OCI-LY7 (cell line): Measurements from ENCODE around the gene TMEM272. TPM values are rescaled to one million over a fixed set of nuclear protein-coding genes. Genes with fewer than 3 reads are reported as not detected.

Source experiments
- BruUV-seq: library from RNA; stranded (reverse); fragments of 400-500 nt; replicated peaks from 2 replicates; lab custom pipeline; 2021; lab: Mats Ljungman, UMichigan
- CTCF ChIA-PET: fragments of 300-600 bp; sonication (Branson Sonifier 250); formaldehyde crosslinking; loops from one replicate; lab custom pipeline; 2022; ENCODE audit warnings: antibody characterized with exemption; ENCODE audit not compliant: unreplicated experiment; lab: Charles Lee
- POLR2A ChIA-PET: fragments of 300-600 bp; sonication (Branson Sonifier 250); formaldehyde crosslinking; loops from one replicate; lab custom pipeline; 2022; ENCODE audit warnings: antibody characterized with exemption; lab: Charles Lee
- DNase-seq: peaks from one replicate; pipeline ENCODE4 v3.0.0-alpha.2; 2015; ENCODE audit warnings: low spot score
- H2AFZ ChIP-seq: fragments of 200-600 bp; sonication (generic), shearing (Covaris generic); 2 replicates; pipeline ENCODE4 v1.6.1; 2014; ENCODE audit warnings: mild to moderate bottlenecking, antibody characterized with exemption, low read length, moderate library complexity
- H3K27ac ChIP-seq: fragments of 200-600 bp; sonication (generic); 2 replicates; pipeline ENCODE4 v1.5.1; 2014; ENCODE audit warnings: mixed run types, low read depth, mild to moderate bottlenecking, moderate library complexity, low read length, inconsistent platforms; ENCODE audit not compliant: poor library complexity, severe bottlenecking
- H3K36me3 ChIP-seq: fragments of 200-600 bp; sonication (generic); 2 replicates; pipeline ENCODE4 v1.6.1; 2014; ENCODE audit warnings: mild to moderate bottlenecking, antibody characterized with exemption, low read length, moderate library complexity, mixed read lengths; ENCODE audit not compliant: insufficient read depth
- H3K4me1 ChIP-seq: fragments of 200-600 bp; sonication (generic); 2 replicates; pipeline ENCODE4 v1.5.1; 2014; ENCODE audit warnings: mild to moderate bottlenecking, low read length; ENCODE audit not compliant: insufficient read depth, poor library complexity, severe bottlenecking
- H3K4me2 ChIP-seq: fragments of 200-600 bp; sonication (generic); 2 replicates; pipeline ENCODE4 v1.6.1; 2014; ENCODE audit warnings: mild to moderate bottlenecking, low read length
- H3K4me3 ChIP-seq: fragments of 200-600 bp; sonication (generic); 2 replicates; pipeline ENCODE4 v1.5.1; 2014; ENCODE audit warnings: mild to moderate bottlenecking, low read depth, low read length; ENCODE audit not compliant: poor library complexity, severe bottlenecking
- H3K79me2 ChIP-seq: fragments of 200-600 bp; sonication (generic); 2 replicates; pipeline ENCODE4 v1.6.1; 2016; ENCODE audit warnings: low read depth, mild to moderate bottlenecking, low read length, moderate library complexity, mixed read lengths; ENCODE audit not compliant: insufficient read depth
- H3K9me2 ChIP-seq: fragments of 200-600 bp; sonication (generic); 2 replicates; pipeline ENCODE4 v1.6.1; 2016; ENCODE audit warnings: mild to moderate bottlenecking, low read length, mixed read lengths; ENCODE audit not compliant: insufficient read depth
- H3K9me3 ChIP-seq: fragments of 200-600 bp; sonication (generic); 2 replicates; pipeline ENCODE4 v1.6.1; 2014; ENCODE audit warnings: mild to moderate bottlenecking, mixed run types, low read length, mixed read lengths
- H4K20me1 ChIP-seq: fragments of 200-600 bp; sonication (generic); 2 replicates; pipeline ENCODE4 v1.6.1; 2014; ENCODE audit warnings: mild to moderate bottlenecking, antibody characterized with exemption, low read length, moderate library complexity, mixed read lengths; ENCODE audit not compliant: insufficient read depth
- CTCF ChIP-seq: fragments of 200-600 bp; sonication (generic); conservative IDR thresholded peaks from 2 replicates; pipeline ENCODE4 v1.5.1; 2014; ENCODE audit warnings: mild to moderate bottlenecking, antibody characterized with exemption, low read length, moderate library complexity, mixed read lengths
- EZH2phosphoT487 ChIP-seq: fragments of 200-600 bp; sonication (generic); IDR thresholded peaks from 2 replicates; pipeline ENCODE4 v1.6.1; 2018; ENCODE audit warnings: low read depth, borderline replicate concordance, mild to moderate bottlenecking, mixed run types, antibody characterized with exemption, low read length, moderate library complexity, mixed read lengths
- intact Hi-C: fragments of 100-400 bp; cut with micrococcal nuclease; formaldehyde crosslinking; loops from one replicate; pipeline ENCODE4 v1.10.0; 2022; ENCODE audit not compliant: unreplicated experiment
- total RNA-seq, 2 experiments: library from RNA; depleted of rRNA in 1 of 2; stranded (reverse); fragments of >200 nt in 1 of 2; shearing (Covaris generic) in 1 of 2; gene quantifications; 2 replicates each; pipeline ENCODE4 v1.2.3, GENCODE V29; 2014 to 2022

Gene TMEM272
- total RNA-seq, 2 experiments from 2014 or later: 0.41 to 0.46 TPM

GRCh38 chr13:51802631-51803418, 42.2 kb downstream of the TMEM272 start:
- Histone ChIP-seq H3K9me3 (no peaks in the 10 kb centered on the region), H4K20me1 (no peaks in the 10 kb centered on the region), H2AFZ (peak overlapping the region; percentile 79; the same call in 1 of the 2 replicates), H3K9me2 (no peaks in the 10 kb centered on the region), H3K27ac (peak overlapping the region; percentile 67), H3K79me2 (peaks cover 10% of the 10 kb centered on the region; the same call in 1 of the 2 replicates), H3K4me2 (peak overlapping the region; percentile 86), H3K4me1 (peaks cover 77% of the 10 kb centered on the region), H3K36me3 (0 out of 2 replicates have a peak, but pooled peaks cover 8% of the 10 kb centered on the region), H3K4me3 (peak overlapping the region; percentile 84)
- CTCF ChIA-PET: interaction anchor here (0.6 to 0.7 kb wide), 2 partner anchors 29 to 238 kb away, joined by 3 read pairs; no protein-coding TSS in a partner anchor
- TF ChIP-seq CTCF (no peak), EZH2phosphoT487 (no peak)
- no TSS peak for BruUV-seq
- intact Hi-C loops: no loop called here
- no peak for DNase-seq
- POLR2A ChIA-PET: interaction anchor here (0.6 to 2.8 kb wide), 7 partner anchors 10 to 371 kb away, joined by 3 to 6 read pairs (median 3); partner anchors contain the start of gene INTS6

DNA sequence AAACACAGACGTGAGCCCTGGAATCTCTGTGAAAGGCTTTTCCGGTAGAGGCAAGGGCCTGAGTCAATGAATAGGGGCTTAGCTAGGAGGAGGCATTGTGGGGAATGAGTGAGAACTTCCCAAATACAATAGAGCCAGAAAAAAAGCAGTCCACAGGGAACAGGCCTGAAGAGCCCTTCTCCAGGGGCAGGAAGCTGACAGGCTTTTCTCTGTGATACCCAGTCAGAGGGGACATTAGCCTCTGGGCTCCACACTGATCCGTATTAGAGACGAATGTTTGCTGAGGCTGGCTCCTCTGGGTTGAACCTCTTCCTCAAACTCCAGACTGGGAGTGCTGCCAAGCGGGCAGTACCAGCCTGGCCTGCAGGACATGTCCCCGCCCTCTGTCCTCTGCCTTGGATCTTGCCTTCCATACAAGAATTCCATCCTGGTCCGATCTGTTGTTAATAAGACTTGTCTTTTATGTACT, 43.3 kb downstream of the TMEM272 start:
- Histone ChIP-seq H3K79me2 (peaks cover 10% of the 10 kb centered on the region; the same call in 1 of the 2 replicates), H3K4me2 (peak overlapping the region; percentile 86; the same call in 1 of the 2 replicates), H2AFZ (no peak overlapping the region), H4K20me1 (no peaks in the 10 kb centered on the region), H3K9me3 (no peaks in the 10 kb centered on the region), H3K4me3 (no peak overlapping the region), H3K9me2 (no peaks in the 10 kb centered on the region), H3K4me1 (peaks cover 81% of the 10 kb centered on the region), H3K36me3 (0 out of 2 replicates have a peak, but pooled peaks cover 8% of the 10 kb centered on the region), H3K27ac (no peak overlapping the region)
- CTCF ChIA-PET: no interaction called here
- POLR2A ChIA-PET: interaction anchor here (1.3 to 2.8 kb wide), 3 partner anchors 12 to 14 kb away, joined by 3 to 6 read pairs (median 5); no protein-coding TSS in a partner anchor
- TF ChIP-seq CTCF: no peak
- TF ChIP-seq EZH2phosphoT487: no peak
- DNase-seq: no peak
- intact Hi-C loops: no loop called here
- no TSS peak for BruUV-seq
